ENCODE measurements around the gene BARHL1.

BARHL1 gene

DNA sequence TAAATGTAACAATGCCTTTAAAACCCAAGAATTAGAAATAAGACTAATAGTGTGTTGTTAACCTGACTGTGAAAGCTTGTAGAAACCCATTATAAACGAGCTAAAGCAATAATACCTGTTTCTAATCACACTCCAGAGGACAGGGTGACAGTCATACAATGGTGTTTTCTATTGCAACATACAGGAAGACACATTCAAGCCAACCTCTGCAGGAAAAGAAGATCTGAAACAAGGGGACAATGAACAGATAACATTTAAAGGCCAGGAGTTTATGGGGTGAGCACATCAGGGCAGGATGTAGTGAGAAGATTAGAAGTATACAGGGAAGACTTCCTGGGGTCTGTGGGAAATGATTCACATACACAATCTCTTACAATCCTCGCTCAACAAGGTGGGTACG lies 13.8 kb downstream of the BARHL1 start:
- Histone ChIP-seq H3K4me1 (ENCODE audit: control insufficient read depth, insufficient read depth, low read length, poor library complexity, severe bottlenecking) (peaks cover 8% of the 10 kb centered on the region), H3K36me3 (ENCODE audit: control insufficient read depth, insufficient read depth, low read length) (peaks cover 61% of the 10 kb centered on the region)

DNA sequence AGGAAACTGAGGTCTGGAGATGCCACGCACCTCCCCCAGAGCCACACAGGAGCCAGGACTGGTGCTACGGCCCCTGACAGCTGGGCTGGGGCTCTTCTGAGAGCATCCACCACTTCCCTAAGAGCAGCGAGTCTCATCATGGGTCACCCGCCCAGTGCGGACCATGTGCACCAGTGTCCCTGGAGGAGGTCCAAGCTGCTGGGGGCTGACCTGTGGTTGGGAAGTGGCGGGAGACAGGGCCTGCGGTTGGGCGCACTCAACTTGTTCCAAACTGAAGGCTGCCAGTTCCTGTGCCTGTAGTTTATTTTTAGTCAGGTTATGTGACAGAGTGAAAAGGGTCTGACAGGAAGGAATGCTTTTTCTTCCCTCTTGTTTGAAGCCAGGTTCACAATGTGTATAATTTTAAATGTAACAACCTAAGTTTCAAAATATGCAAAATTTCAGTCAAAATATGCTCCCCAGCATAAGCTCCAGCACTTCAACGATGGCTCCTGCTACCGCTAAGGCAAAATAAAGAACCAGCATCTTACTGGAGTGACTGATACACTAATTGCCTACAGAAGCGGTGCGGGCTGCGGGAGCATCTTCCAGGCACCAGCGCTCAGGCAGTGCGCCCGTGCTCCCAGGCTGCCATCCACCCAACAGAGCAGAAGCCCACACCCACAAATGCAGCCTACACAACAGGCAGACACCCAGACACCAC lies 14.8 kb downstream of the BARHL1 start:
- H3K9me3 ChIP-seq (ENCODE audit: control insufficient read depth, low read length), result no peaks in the 10 kb centered on the region
- 96% methylated on average over 9 to 12 of the region's 16 CpGs for WGBS, 2 experiments (ENCODE audit: insufficient coverage in 2 of 2)
- H3K36me3 ChIP-seq (ENCODE audit: control insufficient read depth, insufficient read depth, low read length), result peaks cover 70% of the 10 kb centered on the region
- H3K27ac ChIP-seq (ENCODE audit: low read depth, low read length, severe bottlenecking), result no peak overlapping the region
- H3K4me3 ChIP-seq (ENCODE audit: extremely low read depth, insufficient read depth, low read length, poor library complexity, severe bottlenecking), result no peak overlapping the region
- H3K4me1 ChIP-seq (ENCODE audit: control insufficient read depth, insufficient read depth, low read length, poor library complexity, severe bottlenecking), result peaks cover 2% of the 10 kb centered on the region

More for the DNA sequence above, 13.8 kb downstream of the BARHL1 start:
- no peak overlapping the region for H3K27ac ChIP-seq (ENCODE audit: low read depth, low read length, severe bottlenecking)
- no peak overlapping the region for H3K4me3 ChIP-seq (ENCODE audit: extremely low read depth, insufficient read depth, low read length, poor library complexity, severe bottlenecking)
- WGBS, 2 experiments (ENCODE audit: insufficient coverage in 2 of 2), result no CpG with 5 or more reads among the region's 3 CpGs
- H3K9me3 ChIP-seq (ENCODE audit: control insufficient read depth, low read length), result no peaks in the 10 kb centered on the region

DNA sequence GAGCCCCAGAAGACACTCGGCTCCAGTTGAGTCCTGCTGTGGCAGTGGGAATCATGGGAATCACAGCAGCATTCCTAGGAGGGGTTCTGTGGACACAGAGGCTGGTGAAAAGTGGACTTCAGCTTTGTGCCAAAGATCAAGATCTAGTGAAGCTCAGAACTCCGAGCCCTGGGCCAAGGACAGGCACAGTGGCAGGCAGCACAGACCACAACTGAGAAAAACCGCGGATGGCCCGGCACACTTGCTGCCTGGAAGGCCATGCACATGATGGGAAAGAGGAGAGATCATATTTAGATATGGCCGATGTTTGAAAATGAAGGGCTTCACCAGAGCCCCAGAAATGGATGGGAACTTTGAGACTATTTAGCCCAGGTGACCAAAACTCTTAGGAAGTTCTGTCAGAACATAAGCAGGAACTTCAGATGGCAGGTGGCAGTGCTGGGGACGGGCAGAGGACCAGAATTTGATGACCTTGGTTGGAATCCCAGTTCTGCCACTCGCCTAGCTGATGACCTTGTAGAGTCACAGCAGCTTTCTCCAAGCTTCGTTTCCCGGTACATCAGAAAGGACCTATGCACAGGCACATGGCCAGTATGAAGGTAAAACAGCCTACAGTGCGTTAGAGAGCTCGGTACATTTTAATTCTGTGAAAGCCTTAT lies 18.0 kb downstream of the BARHL1 start:
- Histone ChIP-seq H3K36me3 (ENCODE audit: control insufficient read depth, insufficient read depth, low read length) (peaks cover 70% of the 10 kb centered on the region), H3K27ac (ENCODE audit: low read depth, low read length, severe bottlenecking) (no peak overlapping the region), H3K9me3 (ENCODE audit: control insufficient read depth, low read length) (no peaks in the 10 kb centered on the region), H3K4me3 (ENCODE audit: extremely low read depth, insufficient read depth, low read length, poor library complexity, severe bottlenecking) (no peak overlapping the region), H3K4me1 (ENCODE audit: control insufficient read depth, insufficient read depth, low read length, poor library complexity, severe bottlenecking) (peaks cover under 1% of the 10 kb centered on the region)
- WGBS, 2 experiments (ENCODE audit: insufficient coverage in 2 of 2), result 91 to 94% methylated on average over 10 to 12 of the region's 12 CpGs

DNA sequence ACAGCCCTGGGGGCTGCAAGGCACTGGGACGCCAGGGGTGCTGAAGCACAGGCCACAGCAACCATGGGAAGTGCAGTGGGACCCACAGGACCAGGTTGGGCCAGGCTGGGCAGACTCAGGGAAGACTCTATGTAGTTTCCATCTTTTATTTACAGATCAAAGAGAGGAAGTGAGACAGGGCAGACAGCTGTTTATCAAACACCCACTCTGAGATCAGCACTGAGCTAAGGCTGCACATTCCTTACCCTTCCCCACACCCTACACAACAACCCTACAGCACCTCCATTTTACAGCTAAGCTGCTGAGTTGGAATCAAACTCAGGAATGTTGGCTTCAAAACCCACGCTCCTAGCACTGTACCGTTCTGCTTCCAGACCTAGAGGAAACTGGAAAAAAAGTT lies 19.8 kb downstream of the BARHL1 start:
- Histone ChIP-seq H3K27ac (ENCODE audit: low read depth, low read length, severe bottlenecking) (no peak overlapping the region), H3K4me3 (ENCODE audit: extremely low read depth, insufficient read depth, low read length, poor library complexity, severe bottlenecking) (no peak overlapping the region), H3K36me3 (ENCODE audit: control insufficient read depth, insufficient read depth, low read length) (peaks cover 74% of the 10 kb centered on the region), H3K9me3 (ENCODE audit: control insufficient read depth, low read length) (no peaks in the 10 kb centered on the region), H3K4me1 (ENCODE audit: control insufficient read depth, insufficient read depth, low read length, poor library complexity, severe bottlenecking) (peaks cover 5% of the 10 kb centered on the region)
- WGBS, 2 experiments (ENCODE audit: insufficient coverage in 2 of 2), result 89% methylated on average over 1 of the region's 3 CpGs; no CpG with 5 or more reads in 1 of the 2 experiments

DNA sequence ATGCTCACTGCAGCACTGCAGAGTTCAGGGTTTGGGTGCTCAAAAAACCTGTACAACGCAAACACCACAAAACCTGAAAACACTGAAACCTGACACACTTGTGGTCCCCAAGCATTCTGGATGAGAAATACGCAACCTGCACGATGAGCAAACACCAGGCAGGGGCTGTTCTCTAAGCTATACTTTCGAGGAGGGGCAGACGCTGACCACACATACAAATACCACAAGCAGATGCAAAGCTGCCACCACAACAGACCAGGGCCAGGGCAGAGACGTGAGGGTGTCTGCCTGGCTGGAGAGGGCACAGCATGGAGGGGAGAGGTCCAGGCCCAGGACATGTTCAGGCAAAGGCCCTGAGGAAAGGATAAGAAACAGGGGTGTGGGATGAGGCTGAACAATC lies 23.0 kb downstream of the BARHL1 start:
- WGBS, 2 experiments (ENCODE audit: insufficient coverage in 2 of 2), result 94 to 97% methylated on average over 4 to 5 of the region's 6 CpGs

DNA sequence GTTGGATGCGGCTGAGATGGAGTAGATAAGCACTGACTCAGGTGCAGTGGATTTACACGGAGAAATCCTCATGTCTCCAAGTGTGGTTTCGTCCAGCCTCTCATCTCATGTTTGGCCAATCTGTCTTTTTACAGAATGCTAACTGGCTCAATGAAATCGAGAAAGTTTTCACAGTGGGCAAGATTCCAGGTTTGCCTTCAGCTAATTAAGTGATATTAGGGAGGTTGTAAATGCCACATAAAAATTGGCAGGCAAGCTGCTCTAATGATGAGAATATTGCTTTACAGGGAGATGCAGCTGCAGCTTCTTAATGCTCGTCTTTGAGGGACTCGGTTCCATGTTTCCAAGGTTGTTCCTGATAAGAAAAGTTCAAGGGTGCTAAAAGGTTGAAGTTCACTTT lies 23.7 kb downstream of the BARHL1 start:
- Histone ChIP-seq H3K9me3 (ENCODE audit: control insufficient read depth, low read length) (no peaks in the 10 kb centered on the region), H3K27ac (ENCODE audit: low read depth, low read length, severe bottlenecking) (no peak overlapping the region), H3K4me3 (ENCODE audit: extremely low read depth, insufficient read depth, low read length, poor library complexity, severe bottlenecking) (no peak overlapping the region), H3K4me1 (ENCODE audit: control insufficient read depth, insufficient read depth, low read length, poor library complexity, severe bottlenecking) (peaks cover 5% of the 10 kb centered on the region), H3K36me3 (ENCODE audit: control insufficient read depth, insufficient read depth, low read length) (peaks cover 82% of the 10 kb centered on the region)
- WGBS, 2 experiments (ENCODE audit: insufficient coverage in 2 of 2), result 92 to 97% methylated on average over 6 of the region's 6 CpGs

More for the DNA sequence above, 23.0 kb downstream of the BARHL1 start:
- H3K27ac ChIP-seq (ENCODE audit: low read depth, low read length, severe bottlenecking), result no peak overlapping the region
- H3K4me3 ChIP-seq (ENCODE audit: extremely low read depth, insufficient read depth, low read length, poor library complexity, severe bottlenecking), result no peak overlapping the region
- H3K9me3 ChIP-seq (ENCODE audit: control insufficient read depth, low read length), result no peaks in the 10 kb centered on the region
- H3K4me1 ChIP-seq (ENCODE audit: control insufficient read depth, insufficient read depth, low read length, poor library complexity, severe bottlenecking), result peaks cover 5% of the 10 kb centered on the region
- peaks cover 82% of the 10 kb centered on the region for H3K36me3 ChIP-seq (ENCODE audit: control insufficient read depth, insufficient read depth, low read length)

DNA sequence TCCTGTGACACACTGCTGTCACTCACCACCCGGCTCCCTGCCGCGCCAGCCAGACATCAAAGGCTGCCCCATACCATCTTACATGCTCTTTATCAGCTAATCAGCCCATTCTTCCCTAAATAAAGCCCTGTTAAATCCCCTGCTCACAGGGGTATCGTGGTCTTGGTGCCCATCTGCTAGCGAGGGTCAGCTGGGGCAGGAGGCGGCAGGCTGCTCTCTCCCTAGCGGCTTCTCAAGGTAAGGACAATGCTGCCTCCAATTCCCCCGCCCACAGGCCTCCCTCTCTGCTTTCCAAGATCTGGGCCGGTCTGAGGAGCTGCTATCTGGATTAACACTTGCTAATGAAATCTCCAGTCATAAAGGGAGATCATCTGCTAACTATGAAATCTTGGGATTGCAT lies 26.8 kb downstream of the BARHL1 start:
- H3K4me1 ChIP-seq (ENCODE audit: control insufficient read depth, insufficient read depth, low read length, poor library complexity, severe bottlenecking), result peaks cover 5% of the 10 kb centered on the region
- 84 to 88% methylated on average over 6 of the region's 9 CpGs for WGBS, 2 experiments (ENCODE audit: insufficient coverage in 2 of 2)
- peaks cover 86% of the 10 kb centered on the region for H3K36me3 ChIP-seq (ENCODE audit: control insufficient read depth, insufficient read depth, low read length)
- H3K9me3 ChIP-seq (ENCODE audit: control insufficient read depth, low read length), result no peaks in the 10 kb centered on the region
- H3K4me3 ChIP-seq (ENCODE audit: extremely low read depth, insufficient read depth, low read length, poor library complexity, severe bottlenecking), result no peak overlapping the region
- H3K27ac ChIP-seq (ENCODE audit: low read depth, low read length, severe bottlenecking), result no peak overlapping the region

DNA sequence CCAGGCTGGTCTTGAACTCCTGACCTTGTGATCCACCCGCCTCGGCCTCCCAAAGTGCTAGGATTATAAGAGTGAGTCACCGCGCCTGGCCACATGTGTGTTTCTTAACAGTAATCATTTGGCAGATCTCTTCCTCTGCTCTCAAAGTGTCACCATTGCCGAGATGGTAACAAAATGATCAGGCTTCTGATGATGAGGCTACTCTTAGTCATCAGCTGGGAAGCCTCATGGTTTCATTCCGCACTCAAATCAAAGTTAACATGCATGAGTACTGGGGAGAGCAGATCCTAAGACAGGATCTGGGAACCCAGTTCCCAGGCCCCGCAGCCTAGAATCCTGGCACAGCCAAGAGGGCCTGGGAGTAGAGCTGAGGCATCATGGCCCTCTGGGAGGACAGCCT lies 27.4 kb downstream of the BARHL1 start:
- H3K4me3 ChIP-seq (ENCODE audit: extremely low read depth, insufficient read depth, low read length, poor library complexity, severe bottlenecking), result no peak overlapping the region
- H3K27ac ChIP-seq (ENCODE audit: low read depth, low read length, severe bottlenecking), result peak overlapping the region; percentile 5
- peaks cover 5% of the 10 kb centered on the region for H3K4me1 ChIP-seq (ENCODE audit: control insufficient read depth, insufficient read depth, low read length, poor library complexity, severe bottlenecking)
- 96 to 98% methylated on average over 6 to 7 of the region's 7 CpGs for WGBS, 2 experiments (ENCODE audit: insufficient coverage in 2 of 2)
- peaks cover 91% of the 10 kb centered on the region for H3K36me3 ChIP-seq (ENCODE audit: control insufficient read depth, insufficient read depth, low read length)
- no peaks in the 10 kb centered on the region for H3K9me3 ChIP-seq (ENCODE audit: control insufficient read depth, low read length)

DNA sequence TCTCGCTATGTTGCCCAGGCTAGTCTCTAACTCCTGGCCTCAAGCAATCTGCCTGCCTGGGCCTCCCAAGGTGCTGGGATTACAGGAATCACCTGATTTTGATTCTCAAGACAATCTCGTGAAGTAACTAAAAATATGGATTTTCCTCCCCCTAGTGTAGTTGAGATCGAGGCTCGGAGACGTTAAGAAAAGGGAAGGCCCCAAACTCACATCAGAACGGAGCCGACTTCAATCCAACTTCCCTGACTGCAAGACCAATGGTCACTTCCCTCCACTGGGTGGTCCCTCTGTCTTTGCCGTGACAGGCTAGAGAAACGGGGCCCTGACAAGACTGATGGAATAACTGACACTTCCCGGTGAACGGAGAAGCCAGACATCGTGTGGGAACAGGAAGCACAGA lies 28.3 kb downstream of the BARHL1 start:
- Histone ChIP-seq H3K4me3 (ENCODE audit: extremely low read depth, insufficient read depth, low read length, poor library complexity, severe bottlenecking) (no peak overlapping the region), H3K27ac (ENCODE audit: low read depth, low read length, severe bottlenecking) (no peak overlapping the region), H3K36me3 (ENCODE audit: control insufficient read depth, insufficient read depth, low read length) (peaks cover 90% of the 10 kb centered on the region), H3K4me1 (ENCODE audit: control insufficient read depth, insufficient read depth, low read length, poor library complexity, severe bottlenecking) (peaks cover 2% of the 10 kb centered on the region), H3K9me3 (ENCODE audit: control insufficient read depth, low read length) (no peaks in the 10 kb centered on the region)
- WGBS, 2 experiments (ENCODE audit: insufficient coverage in 2 of 2), result 93 to 98% methylated on average over 12 of the region's 12 CpGs

DNA sequence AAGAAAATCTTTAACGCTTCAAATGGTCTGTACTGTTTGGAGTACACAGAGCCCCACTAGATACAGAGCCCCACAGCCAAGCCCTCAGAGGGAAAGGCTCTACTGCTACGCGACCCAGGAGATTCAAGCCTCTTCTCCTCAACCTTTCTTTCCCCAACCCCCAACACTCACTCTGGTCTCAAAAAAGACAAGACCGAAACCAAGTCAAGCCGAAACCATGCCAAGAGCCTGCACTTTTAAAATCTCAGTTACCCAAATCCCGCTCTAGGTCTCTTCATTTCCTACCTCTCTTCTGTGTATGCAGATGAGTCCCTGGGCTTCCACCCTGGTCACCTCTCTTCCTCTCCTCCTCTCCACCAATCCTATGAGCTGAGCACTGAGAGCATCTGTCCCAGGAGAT lies 31.9 kb downstream of the BARHL1 start:
- Histone ChIP-seq H3K4me1 (ENCODE audit: control insufficient read depth, insufficient read depth, low read length, poor library complexity, severe bottlenecking) (no peaks in the 10 kb centered on the region), H3K36me3 (ENCODE audit: control insufficient read depth, insufficient read depth, low read length) (peaks cover 91% of the 10 kb centered on the region), H3K9me3 (ENCODE audit: control insufficient read depth, low read length) (no peaks in the 10 kb centered on the region), H3K27ac (ENCODE audit: low read depth, low read length, severe bottlenecking) (no peak overlapping the region), H3K4me3 (ENCODE audit: extremely low read depth, insufficient read depth, low read length, poor library complexity, severe bottlenecking) (no peak overlapping the region)
- 86 to 93% methylated on average over 4 to 6 of the region's 6 CpGs for WGBS, 2 experiments (ENCODE audit: insufficient coverage in 2 of 2)

DNA sequence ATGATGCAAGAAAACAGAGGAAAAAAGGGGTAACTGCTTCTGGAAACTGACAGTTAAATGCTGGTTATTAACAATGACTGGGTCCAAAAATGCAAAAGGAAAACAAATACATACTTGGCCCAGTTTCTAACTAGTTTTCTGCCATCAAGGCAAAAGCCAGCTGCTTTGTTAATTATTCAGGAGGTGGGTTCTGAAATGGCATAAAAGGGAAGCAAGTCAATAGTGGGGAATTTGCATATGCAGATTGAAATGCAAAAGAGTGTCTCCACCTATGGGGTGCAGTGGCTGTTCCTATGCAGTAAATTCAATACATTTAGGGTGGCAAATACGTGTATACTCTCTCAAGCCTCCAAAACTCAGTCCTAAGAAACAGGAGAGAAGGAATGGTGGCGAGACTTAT lies 33.4 kb downstream of the BARHL1 start:
- WGBS, 2 experiments (ENCODE audit: insufficient coverage in 2 of 2), result 43 to 100% methylated on average over 1 to 2 of the region's 2 CpGs
- Histone ChIP-seq H3K36me3 (ENCODE audit: control insufficient read depth, insufficient read depth, low read length) (peaks cover 89% of the 10 kb centered on the region), H3K4me1 (ENCODE audit: control insufficient read depth, insufficient read depth, low read length, poor library complexity, severe bottlenecking) (no peaks in the 10 kb centered on the region), H3K9me3 (ENCODE audit: control insufficient read depth, low read length) (no peaks in the 10 kb centered on the region), H3K4me3 (ENCODE audit: extremely low read depth, insufficient read depth, low read length, poor library complexity, severe bottlenecking) (no peak overlapping the region), H3K27ac (ENCODE audit: low read depth, low read length, severe bottlenecking) (no peak overlapping the region)

All from mesodermal cell (in vitro differentiated cells).